DOHH2 (cell line): ENCODE measurements around the gene WDR18.

Experiments used
- H3F3A ChIP-seq: fragments of 200-600 bp; sonication (generic), shearing (Covaris generic); 2 replicates; pipeline ENCODE4 v1.6.0; 2016; ENCODE audit warnings: antibody characterized with exemption, mild to moderate bottlenecking; ENCODE audit not compliant: control insufficient read depth, insufficient read depth
- H3K27ac ChIP-seq: fragments of 200-600 bp; sonication (generic); 2 replicates; pipeline ENCODE4 v1.5.1; 2014; ENCODE audit warnings: low read depth, mild to moderate bottlenecking, low read length, moderate library complexity
- H3K27me3 ChIP-seq: fragments of 200-600 bp; sonication (generic); 2 replicates; pipeline ENCODE4 v1.6.1; 2014; ENCODE audit warnings: mild to moderate bottlenecking, low read length, mixed read lengths; ENCODE audit not compliant: control insufficient read depth
- H3K36me3 ChIP-seq: fragments of 200-600 bp; sonication (generic); 2 replicates; pipeline ENCODE4 v1.6.1; 2014; ENCODE audit warnings: mild to moderate bottlenecking, low read length, moderate library complexity, mixed read lengths; ENCODE audit not compliant: control insufficient read depth
- H3K4me1 ChIP-seq: fragments of 200-600 bp; sonication (generic); 2 replicates; pipeline ENCODE4 v1.6.1; 2014; ENCODE audit warnings: mild to moderate bottlenecking, low read length, mixed read lengths; ENCODE audit not compliant: control insufficient read depth
- H3K4me2 ChIP-seq: fragments of 200-600 bp; sonication (generic); 2 replicates; pipeline ENCODE4 v1.6.0; 2014; ENCODE audit warnings: mild to moderate bottlenecking, low read length, moderate library complexity
- H3K4me3 ChIP-seq: fragments of 200-600 bp; sonication (generic); 2 replicates; pipeline ENCODE4 v1.5.1; 2014; ENCODE audit warnings: mild to moderate bottlenecking, low read length, mixed read lengths
- H3K79me2 ChIP-seq: fragments of 200-600 bp; sonication (generic); 2 replicates; pipeline ENCODE4 v1.6.1; 2014; ENCODE audit warnings: mild to moderate bottlenecking, low read length, mixed read lengths; ENCODE audit not compliant: control insufficient read depth
- H3K9me2 ChIP-seq: fragments of 200-600 bp; sonication (generic); replicated peaks from 2 replicates; pipeline ENCODE4 v1.6.1; 2014; ENCODE audit warnings: mild to moderate bottlenecking, low read length, mixed read lengths; ENCODE audit not compliant: control insufficient read depth
- H3K9me3 ChIP-seq: fragments of 200-600 bp; sonication (generic); 2 replicates; pipeline ENCODE4 v1.6.1; 2014; ENCODE audit warnings: antibody characterized with exemption, low read length, mixed read lengths; ENCODE audit not compliant: control insufficient read depth, insufficient read depth
- H4K20me1 ChIP-seq: fragments of 200-600 bp; sonication (generic); 2 replicates; pipeline ENCODE4 v1.6.0; 2014; ENCODE audit warnings: low read depth, mild to moderate bottlenecking, antibody characterized with exemption, low read length, moderate library complexity; ENCODE audit not compliant: control insufficient read depth, insufficient read depth
- CTCF ChIP-seq: fragments of 200-600 bp; sonication (generic); IDR thresholded peaks from one replicate; pipeline ENCODE4 v1.5.1; 2014; ENCODE audit warnings: antibody characterized with exemption, mild to moderate bottlenecking, low read depth, low read length; ENCODE audit not compliant: poor library complexity, severe bottlenecking
- EZH2phosphoT487 ChIP-seq: fragments of 200-600 bp; sonication (generic); IDR thresholded peaks from 2 replicates; pipeline ENCODE4 v1.6.1; 2017; ENCODE audit warnings: borderline replicate concordance, mild to moderate bottlenecking, antibody characterized with exemption, low read length, moderate library complexity, mixed read lengths

Gene WDR18

GRCh38 chr19:1011831-1012333 lies 27.7 kb downstream of the WDR18 start:
- no peak overlapping the region for H3K4me3 ChIP-seq
- no peaks in the 10 kb centered on the region for H3K9me3 ChIP-seq
- H3K9me2 ChIP-seq, result no peaks in the 10 kb centered on the region
- peaks cover 2% of the 10 kb centered on the region for H3K4me1 ChIP-seq
- H3K4me2 ChIP-seq, result no peak overlapping the region
- peaks cover 15% of the 10 kb centered on the region; the same call in 1 of the 2 replicates for H4K20me1 ChIP-seq
- peaks cover 41% of the 10 kb centered on the region for H3K79me2 ChIP-seq
- no peak overlapping the region for H3K27ac ChIP-seq
- no peaks in the 10 kb centered on the region for H3K27me3 ChIP-seq
- H3K36me3 ChIP-seq, result peaks cover 81% of the 10 kb centered on the region
- TF ChIP-seq EZH2phosphoT487 (no peak), CTCF (no peak)
- no peaks in the 10 kb centered on the region for H3F3A ChIP-seq

GRCh38 chr19:1012334-1012733 lies 28.2 kb downstream of the WDR18 start:
- Histone ChIP-seq H3K9me3 (no peaks in the 10 kb centered on the region), H4K20me1 (peaks cover 18% of the 10 kb centered on the region; the same call in 1 of the 2 replicates), H3K79me2 (peaks cover 46% of the 10 kb centered on the region), H3K9me2 (no peaks in the 10 kb centered on the region), H3F3A (no peaks in the 10 kb centered on the region), H3K27me3 (no peaks in the 10 kb centered on the region), H3K4me2 (no peak overlapping the region), H3K27ac (no peak overlapping the region), H3K4me3 (no peak overlapping the region), H3K4me1 (peaks cover 6% of the 10 kb centered on the region), H3K36me3 (peaks cover 80% of the 10 kb centered on the region)
- TF ChIP-seq EZH2phosphoT487, result no peak
- TF ChIP-seq CTCF, result no peak

GRCh38 chr19:1013218-1013617 lies 29.1 kb downstream of the WDR18 start:
- Histone ChIP-seq H3K27me3 (no peaks in the 10 kb centered on the region), H3K27ac (no peak overlapping the region), H4K20me1 (peaks cover 26% of the 10 kb centered on the region), H3F3A (no peaks in the 10 kb centered on the region), H3K9me3 (no peaks in the 10 kb centered on the region), H3K36me3 (peaks cover 88% of the 10 kb centered on the region), H3K4me3 (no peak overlapping the region), H3K79me2 (peaks cover 55% of the 10 kb centered on the region), H3K4me2 (no peak overlapping the region), H3K4me1 (peaks cover 15% of the 10 kb centered on the region), H3K9me2 (no peaks in the 10 kb centered on the region)
- TF ChIP-seq EZH2phosphoT487 (no peak), CTCF (no peak)
